HG03103 (cell line): ENCODE measurements around the gene USE1.

ENCODE experiments used
- ATAC-seq: cut with Tn5 transposase; IDR thresholded peaks from one replicate; pipeline ENCODE4 v1.9.1; 2021; ENCODE audit warnings: low read depth; ENCODE audit not compliant: unreplicated experiment

Gene USE1

DNA sequence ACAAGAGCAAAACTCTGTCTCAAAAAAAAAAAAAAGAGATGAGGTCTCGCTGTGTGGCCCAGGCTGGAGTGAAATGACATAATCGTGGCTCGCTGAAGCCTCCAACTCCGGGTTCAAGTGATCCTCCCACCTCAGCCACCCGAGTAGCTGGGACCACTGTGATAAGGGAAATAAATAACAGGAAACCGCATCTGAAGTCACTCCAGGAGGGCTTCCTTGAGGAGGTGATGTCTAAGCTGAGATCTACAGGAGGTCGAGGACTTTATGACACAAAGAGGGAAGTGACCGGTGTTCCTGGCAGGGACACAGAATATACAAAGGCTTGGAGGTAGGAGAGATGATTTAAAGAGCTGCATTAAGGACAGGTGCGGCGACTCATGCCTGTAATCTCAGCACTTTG is 39.5 kb downstream of the USE1 start:
- ATAC-seq: no peak

GRCh38 chr19:17255150-17255621 is 40.0 kb downstream of the USE1 start:
- ATAC-seq: no peak

DNA sequence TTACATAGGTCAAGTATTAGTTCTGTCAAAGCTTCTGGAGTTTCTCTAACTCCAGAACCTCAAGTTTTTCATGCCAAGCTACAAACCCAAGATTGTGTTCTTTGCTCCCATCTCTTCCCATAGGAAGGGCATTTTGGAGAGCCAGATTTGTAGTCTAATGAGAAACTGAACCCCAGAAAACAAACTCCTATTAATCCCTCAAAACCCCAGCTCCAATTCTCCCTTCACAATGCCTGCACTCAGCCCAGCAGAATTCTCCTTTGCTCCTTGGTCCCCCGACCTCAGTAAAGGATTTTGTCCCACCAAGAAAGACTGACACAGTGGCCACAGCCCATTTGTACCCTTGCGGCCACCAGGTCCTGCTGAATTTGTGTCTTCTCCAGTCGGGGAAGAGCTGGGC is 41.0 kb downstream of the USE1 start:
- no peak for ATAC-seq

DNA sequence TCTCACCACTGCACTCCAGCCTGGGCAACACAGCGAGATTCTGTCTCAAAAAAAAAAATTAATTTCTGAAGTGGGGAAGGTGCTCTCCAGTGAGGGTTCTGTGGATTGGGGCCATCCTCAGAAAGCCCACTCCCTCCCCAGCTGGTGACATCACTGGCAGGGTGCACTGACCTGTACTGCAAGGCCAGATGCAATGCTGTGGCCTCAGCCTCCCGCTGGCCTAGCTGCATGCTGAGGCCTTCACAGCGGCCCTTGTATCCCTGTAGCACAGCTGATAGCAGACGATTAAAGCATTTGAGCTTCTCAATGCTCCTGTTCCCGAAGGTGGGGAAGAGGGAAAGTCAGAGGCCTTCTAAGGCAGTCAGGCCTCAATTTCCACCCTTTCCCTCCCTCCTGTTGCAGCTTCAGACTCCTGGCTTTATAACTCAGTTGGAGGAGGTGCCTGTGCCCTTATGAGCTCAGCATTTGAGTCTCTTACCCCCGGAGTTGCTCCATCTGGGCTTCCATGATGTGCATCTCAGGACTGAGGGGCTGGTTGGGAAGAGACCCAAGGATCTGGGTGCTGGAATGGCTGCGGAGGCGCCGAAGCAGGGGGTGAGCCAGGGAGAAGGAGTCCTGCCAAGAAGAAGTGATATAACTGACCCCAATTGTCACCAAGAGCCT is 44.1 kb downstream of the USE1 start:
- no peak for ATAC-seq

DNA sequence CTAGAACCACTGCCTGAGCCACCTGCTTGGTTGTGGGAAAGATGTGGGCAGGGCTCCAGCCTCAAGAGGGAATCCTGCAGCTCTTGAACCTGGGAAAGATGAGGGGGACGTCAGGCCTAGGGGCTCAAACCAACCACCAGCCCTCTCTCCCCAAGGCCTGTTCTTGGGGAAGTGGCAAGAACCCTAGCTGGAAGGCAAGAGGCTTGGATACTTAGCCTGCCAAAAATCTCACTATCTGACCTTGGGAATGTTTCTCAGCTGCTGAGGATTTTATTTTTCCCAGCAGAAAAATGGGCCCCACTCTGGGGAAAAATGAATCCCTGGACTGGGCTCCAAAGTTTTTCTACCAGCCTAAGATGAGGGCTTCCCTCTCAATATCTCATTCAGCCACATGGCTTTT is 44.8 kb downstream of the USE1 start:
- no peak for ATAC-seq

DNA sequence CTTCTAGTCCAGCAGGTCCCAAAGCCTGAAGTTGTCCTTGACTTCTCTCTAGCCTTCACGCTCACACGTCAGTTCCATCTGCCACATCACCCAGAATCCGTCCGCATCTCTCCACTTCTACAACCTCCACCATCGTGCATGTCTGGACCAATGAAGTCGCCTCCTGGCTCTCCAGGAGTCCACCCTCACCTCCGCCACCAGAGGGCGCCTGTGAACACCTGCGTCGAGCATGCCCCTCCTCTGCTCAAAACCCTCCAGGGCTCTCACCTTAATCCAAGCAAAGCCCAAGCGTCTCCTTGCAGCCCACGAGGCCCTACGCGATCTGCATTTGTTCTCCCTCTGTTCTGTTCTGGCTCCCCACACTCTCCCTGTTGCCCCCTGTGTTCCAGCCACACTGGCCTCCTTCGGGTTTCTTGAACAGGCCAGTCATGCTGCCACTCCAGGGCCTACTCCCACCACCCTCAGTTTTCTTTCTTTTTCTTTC is 45.7 kb downstream of the USE1 start:
- ATAC-seq: no peak

DNA sequence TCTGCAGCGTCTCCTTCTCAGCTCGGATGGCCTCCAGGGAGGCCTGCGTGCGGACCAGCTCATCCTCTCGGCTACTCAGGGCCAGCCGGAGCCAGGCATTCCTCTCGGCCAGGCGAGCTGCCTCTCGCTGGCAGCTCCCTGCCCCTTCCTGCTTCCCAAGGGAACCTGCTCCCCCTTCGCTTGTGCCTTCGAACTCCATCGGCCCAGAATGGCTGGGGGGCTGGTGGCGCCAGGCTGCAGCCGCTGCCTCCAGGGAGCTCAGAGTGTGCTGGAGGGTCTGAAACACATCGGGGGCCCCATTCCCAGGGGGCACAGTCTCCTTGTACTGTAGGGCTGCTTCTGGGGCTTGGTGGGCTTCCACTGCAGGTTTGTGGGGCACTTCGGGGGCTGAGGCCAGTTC is 47.4 kb downstream of the USE1 start:
- no peak for ATAC-seq

- no peak for ATAC-seq
Measured at GRCh38 chr19:17263712-17264640, 48.8 kb downstream of the USE1 start.

GRCh38 chr19:17264641-17264979 is 49.5 kb downstream of the USE1 start, which contains the start of gene USHBP1:
Gene USHBP1, minus strand, starts transcription at chr19:17264745. Its CDS starts 446 bp downstream, at chr19:17264299.
- no peak for ATAC-seq

DNA sequence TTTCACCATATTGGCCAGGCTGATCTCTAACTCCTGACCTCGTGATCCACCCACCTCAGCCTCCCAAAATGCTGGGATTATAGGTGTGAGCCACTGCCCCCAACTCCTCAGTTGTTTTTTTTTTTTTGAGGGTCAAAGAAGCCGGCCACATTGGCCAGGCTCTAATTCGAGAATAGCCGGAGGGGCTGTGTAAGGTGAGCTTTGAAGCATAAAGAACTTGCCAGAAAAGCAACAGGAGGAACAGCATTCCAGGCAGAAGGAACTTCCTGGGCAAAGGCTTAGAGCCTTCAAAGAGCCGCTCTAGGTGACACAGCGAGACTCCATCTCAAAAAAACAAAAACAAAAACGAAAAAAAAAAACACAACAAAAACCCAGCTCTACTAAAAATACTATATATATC is 50.9 kb downstream of the USE1 start:
- ATAC-seq: no peak

GRCh38 chr19:17266589-17266974 is 51.4 kb downstream of the USE1 start:
- peak; percentile 22 for ATAC-seq

GRCh38 chr19:17266975-17267788 is 52.0 kb downstream of the USE1 start, which contains the start of gene BABAM1:
Gene BABAM1, plus strand, starts transcription at chr19:17267443. Its CDS starts 1,364 bp downstream, at chr19:17268807.
- ATAC-seq: peak; percentile 81

DNA sequence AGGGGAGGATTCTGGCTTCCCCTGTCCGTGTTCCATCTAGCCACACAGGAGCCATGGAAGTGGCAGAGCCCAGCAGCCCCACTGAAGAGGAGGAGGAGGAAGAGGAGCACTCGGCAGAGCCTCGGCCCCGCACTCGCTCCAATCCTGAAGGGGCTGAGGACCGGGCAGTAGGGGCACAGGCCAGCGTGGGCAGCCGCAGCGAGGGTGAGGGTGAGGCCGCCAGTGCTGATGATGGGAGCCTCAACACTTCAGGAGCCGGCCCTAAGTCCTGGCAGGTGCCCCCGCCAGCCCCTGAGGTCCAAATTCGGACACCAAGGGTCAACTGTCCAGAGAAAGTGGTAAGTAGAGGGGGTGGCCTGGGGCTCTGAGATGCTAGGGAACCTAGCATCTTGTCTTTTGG is 53.6 kb downstream of the USE1 start:
- ATAC-seq: no peak
